Brain microvascular endothelial cell (primary cell): ENCODE measurements around the gene SYVN1.

Experiments
- DNase-seq: peaks from one replicate; pipeline ENCODE4 v3.0.0-alpha.2; 2020
- H3K27ac ChIP-seq: fragments of 250-450 bp; sonication (Bioruptor Pico); 2 replicates; pipeline ENCODE4 v1.5.1; 2020; ENCODE audit warnings: mild to moderate bottlenecking, moderate library complexity
- H3K27me3 ChIP-seq: fragments of 250-450 bp; sonication (Bioruptor Pico); replicated peaks from 2 replicates; pipeline ENCODE4 v1.5.1; 2020; ENCODE audit warnings: mild to moderate bottlenecking
- H3K36me3 ChIP-seq: fragments of 250-450 bp; sonication (Bioruptor Pico); replicated peaks from 2 replicates; pipeline ENCODE4 v1.5.1; 2020; ENCODE audit warnings: mild to moderate bottlenecking
- H3K4me3 ChIP-seq: 2 replicates; pipeline ENCODE4 v1.5.1; 2011; ENCODE audit warnings: low read depth, mild to moderate bottlenecking, control low read depth, low read length, moderate library complexity
- in situ Hi-C: cut with HindIII; loops from 2 replicates; pipeline ENCODE4 v1.10.0; 2017; ENCODE audit warnings: low sequenced_read_pairs, low pct_ligation_motif_present
- TF ChIP-seq, protein P1 (sequence below): IDR thresholded peaks from 2 replicates; pipeline ENCODE4 v1.5.1; 2011; ENCODE audit warnings: low read depth, mild to moderate bottlenecking, moderate library complexity, low read length, control low read depth, inconsistent platforms; ENCODE audit errors: missing control alignments

The SYVN1 gene

DNA sequence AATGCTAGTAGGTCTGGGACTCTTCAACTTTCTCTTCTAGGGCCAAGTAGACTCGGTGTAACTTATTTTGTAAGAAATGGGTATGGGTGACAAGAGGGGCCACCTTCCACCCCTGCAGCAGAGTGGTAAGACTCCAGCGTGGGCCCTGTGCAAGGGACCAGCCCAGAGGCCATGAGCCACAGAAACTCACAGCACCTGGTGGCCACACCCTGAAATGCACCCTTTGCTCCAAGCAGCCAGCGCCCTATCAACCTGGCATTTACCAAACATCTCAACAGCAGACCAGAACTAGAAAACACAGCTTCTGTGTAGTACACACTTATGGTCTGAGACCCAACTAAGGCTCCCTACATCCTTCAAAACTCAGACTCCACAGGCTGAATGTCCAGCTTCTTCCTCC lies 56.2 kb downstream of the SYVN1 start:
- peak; percentile 32 for DNase-seq
- in situ Hi-C loops = no loop called here
- Histone ChIP-seq H3K4me3 (no peak overlapping the region), H3K27me3 (no peaks in the 10 kb centered on the region), H3K36me3 (no peaks in the 10 kb centered on the region), H3K27ac (no peak overlapping the region)
- TF ChIP-seq, protein P1, sequence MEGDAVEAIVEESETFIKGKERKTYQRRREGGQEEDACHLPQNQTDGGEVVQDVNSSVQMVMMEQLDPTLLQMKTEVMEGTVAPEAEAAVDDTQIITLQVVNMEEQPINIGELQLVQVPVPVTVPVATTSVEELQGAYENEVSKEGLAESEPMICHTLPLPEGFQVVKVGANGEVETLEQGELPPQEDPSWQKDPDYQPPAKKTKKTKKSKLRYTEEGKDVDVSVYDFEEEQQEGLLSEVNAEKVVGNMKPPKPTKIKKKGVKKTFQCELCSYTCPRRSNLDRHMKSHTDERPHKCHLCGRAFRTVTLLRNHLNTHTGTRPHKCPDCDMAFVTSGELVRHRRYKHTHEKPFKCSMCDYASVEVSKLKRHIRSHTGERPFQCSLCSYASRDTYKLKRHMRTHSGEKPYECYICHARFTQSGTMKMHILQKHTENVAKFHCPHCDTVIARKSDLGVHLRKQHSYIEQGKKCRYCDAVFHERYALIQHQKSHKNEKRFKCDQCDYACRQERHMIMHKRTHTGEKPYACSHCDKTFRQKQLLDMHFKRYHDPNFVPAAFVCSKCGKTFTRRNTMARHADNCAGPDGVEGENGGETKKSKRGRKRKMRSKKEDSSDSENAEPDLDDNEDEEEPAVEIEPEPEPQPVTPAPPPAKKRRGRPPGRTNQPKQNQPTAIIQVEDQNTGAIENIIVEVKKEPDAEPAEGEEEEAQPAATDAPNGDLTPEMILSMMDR = peak; percentile 75

DNA sequence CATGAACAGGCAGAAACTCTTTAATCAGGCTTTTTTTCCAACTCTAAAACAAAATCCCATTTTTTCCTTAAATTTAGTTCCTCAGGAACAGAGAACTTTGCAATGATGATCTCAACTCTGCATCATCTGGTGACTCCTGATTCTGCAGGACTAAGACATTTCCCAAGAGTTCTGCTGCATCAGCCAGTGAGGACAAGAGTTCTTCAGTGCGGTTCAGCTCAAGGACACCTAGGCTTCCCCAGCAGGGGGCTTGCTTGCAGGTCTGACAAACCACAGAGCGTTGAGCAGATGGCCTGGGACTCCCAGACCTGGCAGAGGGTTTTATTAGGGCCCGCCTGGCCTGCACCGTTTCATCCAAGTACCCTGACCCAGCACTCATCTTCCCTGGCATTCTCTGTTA lies 56.9 kb downstream of the SYVN1 start:
- DNase-seq = no peak
- no peaks in the 10 kb centered on the region for H3K36me3 ChIP-seq
- in situ Hi-C loops = no loop called here
- no peak overlapping the region for H3K4me3 ChIP-seq
- H3K27ac ChIP-seq = no peak overlapping the region
- TF ChIP-seq, protein P1 = no peak
- no peaks in the 10 kb centered on the region for H3K27me3 ChIP-seq
